ENCODE data around the gene FEM1B. TPM values are rescaled to one million over a fixed set of nuclear protein-coding genes. Genes with fewer than 3 reads are reported as not detected.

Gene FEM1B
- total RNA-seq, 4 donors from 2014 or later: 35.2 to 64.6 (median 53.0) TPM

- TF ChIP-seq, protein P1, sequence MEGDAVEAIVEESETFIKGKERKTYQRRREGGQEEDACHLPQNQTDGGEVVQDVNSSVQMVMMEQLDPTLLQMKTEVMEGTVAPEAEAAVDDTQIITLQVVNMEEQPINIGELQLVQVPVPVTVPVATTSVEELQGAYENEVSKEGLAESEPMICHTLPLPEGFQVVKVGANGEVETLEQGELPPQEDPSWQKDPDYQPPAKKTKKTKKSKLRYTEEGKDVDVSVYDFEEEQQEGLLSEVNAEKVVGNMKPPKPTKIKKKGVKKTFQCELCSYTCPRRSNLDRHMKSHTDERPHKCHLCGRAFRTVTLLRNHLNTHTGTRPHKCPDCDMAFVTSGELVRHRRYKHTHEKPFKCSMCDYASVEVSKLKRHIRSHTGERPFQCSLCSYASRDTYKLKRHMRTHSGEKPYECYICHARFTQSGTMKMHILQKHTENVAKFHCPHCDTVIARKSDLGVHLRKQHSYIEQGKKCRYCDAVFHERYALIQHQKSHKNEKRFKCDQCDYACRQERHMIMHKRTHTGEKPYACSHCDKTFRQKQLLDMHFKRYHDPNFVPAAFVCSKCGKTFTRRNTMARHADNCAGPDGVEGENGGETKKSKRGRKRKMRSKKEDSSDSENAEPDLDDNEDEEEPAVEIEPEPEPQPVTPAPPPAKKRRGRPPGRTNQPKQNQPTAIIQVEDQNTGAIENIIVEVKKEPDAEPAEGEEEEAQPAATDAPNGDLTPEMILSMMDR (IDR thresholded peaks at IDR 0.05; ENCODE audit: low read depth): no peak
Measured at GRCh38 chr15:68339481-68339880, 61.9 kb downstream of the FEM1B start.

DNA sequence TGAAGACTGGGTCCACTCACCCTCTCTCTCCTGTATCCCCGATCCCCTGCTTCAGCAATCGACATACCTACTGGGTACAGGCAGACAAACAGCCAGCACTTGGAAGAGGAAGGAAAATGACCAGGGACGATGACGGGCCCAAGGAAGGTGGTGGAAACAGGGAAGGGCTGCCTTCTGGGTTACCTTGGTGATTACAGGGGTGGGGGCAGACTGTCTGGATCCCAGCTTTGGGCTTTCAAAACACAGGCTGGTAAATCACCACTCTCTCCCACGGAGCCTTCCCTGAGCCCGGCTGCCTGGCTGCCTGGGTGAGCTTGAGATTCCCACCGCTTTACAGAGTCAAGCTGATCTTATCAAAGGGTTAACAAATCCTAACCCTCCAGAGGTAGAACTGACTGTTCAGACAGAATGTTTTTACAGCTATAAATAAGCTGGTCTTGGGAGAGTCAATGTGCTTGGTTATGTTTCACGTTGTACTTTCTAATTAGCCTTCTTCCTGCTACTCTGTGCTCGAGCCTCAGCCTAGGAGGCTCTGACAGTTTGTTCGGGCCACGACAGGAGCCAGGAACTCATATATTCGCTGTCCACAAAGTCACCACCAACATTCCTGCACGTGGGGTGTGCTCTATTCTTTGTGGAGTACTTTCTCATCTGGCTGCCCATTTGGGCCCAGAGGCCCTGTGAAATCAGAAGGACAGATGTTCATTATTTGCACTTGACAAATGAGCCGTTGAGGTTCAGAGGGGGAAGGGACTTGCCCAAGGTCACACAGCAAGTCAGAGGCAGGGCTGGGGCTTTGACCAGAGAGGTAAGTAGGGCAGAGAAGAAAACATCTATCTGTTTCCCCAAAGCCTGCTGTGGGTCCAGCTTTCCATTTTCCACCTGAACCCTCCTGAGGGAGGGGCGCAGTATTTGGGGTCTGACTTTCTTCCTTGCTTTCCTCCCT is 63.5 kb downstream of the FEM1B start:
- TF ChIP-seq, protein P1 (IDR thresholded peaks at IDR 0.05; ENCODE audit: low read depth): no peak

- TF ChIP-seq, protein P1 (IDR thresholded peaks at IDR 0.05; ENCODE audit: low read depth): no peak
Measured at GRCh38 chr15:68341760-68342725, 64.5 kb downstream of the FEM1B start.

DNA sequence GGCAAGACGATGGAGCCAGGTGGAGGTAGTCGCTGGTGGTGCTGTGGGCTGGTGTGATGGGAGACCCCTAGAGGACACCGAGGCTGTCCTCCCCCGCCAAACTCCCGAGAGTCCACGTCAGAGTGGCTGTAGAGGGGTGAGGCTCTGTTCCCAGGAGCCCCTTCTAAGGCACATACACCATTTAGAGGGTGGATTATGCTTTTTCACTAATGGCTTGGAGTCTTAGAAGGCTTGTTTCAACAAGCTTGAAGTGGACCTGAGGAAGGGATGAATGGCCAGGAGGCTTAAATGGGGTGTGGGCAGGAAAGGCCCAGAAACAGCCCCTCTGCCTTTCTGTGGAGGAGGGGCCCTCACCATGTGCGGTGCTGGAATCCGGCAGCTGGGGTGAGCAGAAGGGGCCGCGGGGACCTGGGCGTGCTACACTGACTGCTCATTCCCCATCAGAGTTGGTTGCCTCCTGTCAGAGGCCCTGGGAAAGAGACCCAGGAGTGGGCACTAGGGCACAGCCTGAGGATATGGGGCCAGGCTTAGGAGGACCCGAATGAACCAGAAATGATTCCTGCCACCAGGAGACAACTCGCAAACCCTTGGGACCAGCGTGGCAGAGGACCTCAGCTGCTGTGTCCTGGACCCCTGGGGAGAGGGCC is 66.2 kb downstream of the FEM1B start:
- TF ChIP-seq, protein P1 (IDR thresholded peaks at IDR 0.05; ENCODE audit: low read depth): no peak

GRCh38 chr15:68344600-68344999 is 67.1 kb downstream of the FEM1B start:
- TF ChIP-seq, protein P1 (IDR thresholded peaks at IDR 0.05; ENCODE audit: low read depth): no peak

Other genes with a start within 250 kb of the FEM1B start
- gene PIAS1, start 223.4 kb upstream of the FEM1B start, total RNA-seq: 10 to 100 TPM; 34.3 to 68.8 (median 45.4) TPM
- gene CALML4, start 72.4 kb upstream of the FEM1B start, total RNA-seq: 1 to 10 TPM; 5.5 to 9.2 (median 7.3) TPM
- gene CLN6, start 48.0 kb upstream of the FEM1B start, total RNA-seq: 10 to 100 TPM; 10.1 to 21.9 (median 17.2) TPM
- gene ITGA11, start 154.4 kb downstream of the FEM1B start, total RNA-seq: 1 to 10 TPM; 2.5 to 8.4 (median 5.6) TPM

Measured in subcutaneous adipose tissue (tissue), 4 donors.